ENCODE data around the gene TMED5. TPM values are rescaled to one million over a fixed set of nuclear protein-coding genes. Genes with fewer than 3 reads are reported as not detected.

The TMED5 gene
- total RNA-seq (2021; ENCODE audit: unreplicated experiment) (32.6 TPM), Bru-seq, nascent RNA (percentile 90 among the genes with signal in this experiment), BruChase-seq, experiment 1, labeled RNA remaining after a 6-hour chase (percentile 96 among the genes with signal in this experiment), BruChase-seq, experiment 2, labeled RNA remaining after a 2-hour chase (percentile 87 among the genes with signal in this experiment)
- 13.1 and 15.2 TPM in 2 replicates for polyA plus RNA-seq (2012)
- long read RNA-seq, full-length matches to known transcripts, result 134 of 152 reads
- long read RNA-seq, partial matches to known transcripts, result 1 of 152 reads
- long read RNA-seq, other reads (novel, unspliced or antisense), result 17 of 152 reads

GRCh38 chr1:93179886-93180722 is at the start of gene TMED5:
TSS of gene TMED5 (minus strand) at chr1:93180413. CDS start at chr1:93180242, 171 bp downstream.
- peak; percentile 92 for ATAC-seq
- DNase-seq (ENCODE audit: low read depth, low spot score), result peak; percentile 94
- Histone ChIP-seq H3K9ac (ENCODE audit: low read length) (peak within 1 kb of the TSS; percentile 84), H3K4me1 (ENCODE audit: control insufficient read depth in 1 of 2, insufficient read depth in 2 of 2, low read length in 2 of 2) (peaks cover 0 to 30% of the 10 kb centered on the region in 2 experiments; a peak in 3 of 4 replicates), H3K9me3 (ENCODE audit: control insufficient read depth in 1 of 2, insufficient read depth in 1 of 2, low read depth in 1 of 2, low read length in 2 of 2) (no peaks in the 10 kb centered on the region), H3K27ac (ENCODE audit: low read depth, low read length) (peak within 1 kb of the TSS; percentile 85), H3K36me3 (ENCODE audit: control insufficient read depth in 1 of 2, insufficient read depth in 2 of 2, low read length in 2 of 2) (0 out of 4 replicates have a peak, but pooled peaks cover 0 to 3% of the 10 kb centered on the region in 2 experiments), H3K79me2 (ENCODE audit: insufficient read depth, low read length) (peaks cover 80% of the 10 kb centered on the region), H3K9me2 (ENCODE audit: insufficient read depth) (no peaks in the 10 kb centered on the region), H3K4me2 (ENCODE audit: low read length) (peak within 1 kb of the TSS; percentile 94), H4K20me1 (ENCODE audit: insufficient read depth) (no peaks in the 10 kb centered on the region), H3K27me3 (ENCODE audit: insufficient read depth, low read length) (no peaks in the 10 kb centered on the region), H3K4me3 (replicated peaks in 1 of 2; ENCODE audit: low read depth in 1 of 2, low read length in 2 of 2) (peak within 1 kb of the TSS; percentile 71 to 93), H2AFZ (ENCODE audit: low read depth, low read length, poor library complexity, severe bottlenecking) (peak within 1 kb of the TSS; percentile 49)
- ChIA-PET CTCF (no interaction called here), POLR2A (no interaction called here), RAD21 (ENCODE audit: low non-redundant PET in 1 of 2, low total read pairs in 2 of 2, uncharacterized antibody in 2 of 2, unreplicated experiment in 2 of 2) (no interaction called here)
- BruUV-seq (replicated peaks), result TSS peak; percentile 42
- no peak for TF ChIP-seq REST (IDR thresholded peaks at IDR 0.05; ENCODE audit: low read depth)
- TF ChIP-seq SP1 (IDR thresholded peaks at IDR 0.05; ENCODE audit: low read depth), result peak; percentile 77
- TF ChIP-seq POLR2A (IDR thresholded peaks at IDR 0.05; ENCODE audit: borderline replicate concordance, extremely low read depth, insufficient read depth, insufficient read length), result peak; percentile 34
- TF ChIP-seq TCF7L2 (IDR thresholded peaks at IDR 0.05; ENCODE audit: borderline replicate concordance, extremely low read depth, insufficient read depth, insufficient read length), result peak; percentile 61
- TF ChIP-seq ZFX (IDR thresholded peaks at IDR 0.05), result peak; percentile 65
- TF ChIP-seq CEBPB (IDR thresholded peaks at IDR 0.05; ENCODE audit: low read depth), result peak; percentile 65; the same call in 1 of the 2 replicates
- peak; percentile 37; the same call in 1 of the 2 replicates for TF ChIP-seq SRF (IDR thresholded peaks at IDR 0.05; ENCODE audit: low read depth)
- TF ChIP-seq ZNF274 (IDR thresholded peaks at IDR 0.05; ENCODE audit: low read depth, low read length), result no peak
- peak; percentile 80 for TF ChIP-seq YY1 (IDR thresholded peaks at IDR 0.05; ENCODE audit: extremely low read depth, insufficient replicate concordance, low read depth, low read length)
- TF ChIP-seq CBX3 (IDR thresholded peaks at IDR 0.05; ENCODE audit: low read depth), result no peak; the same call in 1 of the 2 replicates
- TF ChIP-seq, protein P1, sequence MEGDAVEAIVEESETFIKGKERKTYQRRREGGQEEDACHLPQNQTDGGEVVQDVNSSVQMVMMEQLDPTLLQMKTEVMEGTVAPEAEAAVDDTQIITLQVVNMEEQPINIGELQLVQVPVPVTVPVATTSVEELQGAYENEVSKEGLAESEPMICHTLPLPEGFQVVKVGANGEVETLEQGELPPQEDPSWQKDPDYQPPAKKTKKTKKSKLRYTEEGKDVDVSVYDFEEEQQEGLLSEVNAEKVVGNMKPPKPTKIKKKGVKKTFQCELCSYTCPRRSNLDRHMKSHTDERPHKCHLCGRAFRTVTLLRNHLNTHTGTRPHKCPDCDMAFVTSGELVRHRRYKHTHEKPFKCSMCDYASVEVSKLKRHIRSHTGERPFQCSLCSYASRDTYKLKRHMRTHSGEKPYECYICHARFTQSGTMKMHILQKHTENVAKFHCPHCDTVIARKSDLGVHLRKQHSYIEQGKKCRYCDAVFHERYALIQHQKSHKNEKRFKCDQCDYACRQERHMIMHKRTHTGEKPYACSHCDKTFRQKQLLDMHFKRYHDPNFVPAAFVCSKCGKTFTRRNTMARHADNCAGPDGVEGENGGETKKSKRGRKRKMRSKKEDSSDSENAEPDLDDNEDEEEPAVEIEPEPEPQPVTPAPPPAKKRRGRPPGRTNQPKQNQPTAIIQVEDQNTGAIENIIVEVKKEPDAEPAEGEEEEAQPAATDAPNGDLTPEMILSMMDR (IDR thresholded peaks at IDR 0.05 in 2 of 3, conservative IDR thresholded peaks at IDR 0.05 in 1 of 3; ENCODE audit: borderline replicate concordance in 1 of 3, insufficient read depth in 1 of 3, low read depth in 2 of 3, low read length in 2 of 3), result 0 out of 6 replicates have a peak, but pooled peaks of 1 of the 3 experiments have one; percentile 2
- peak; percentile 94 for TF ChIP-seq POLR2AphosphoS5 (IDR thresholded peaks at IDR 0.05; ENCODE audit: low read depth, low read length)
- peak; percentile 86 for TF ChIP-seq MAX (IDR thresholded peaks at IDR 0.05)
- intact Hi-C loops (cut with micrococcal nuclease), result no loop called here

Data from HCT116 (cell line).